ENCODE results near the gene PUDP.
"Not testable (repeated sequence)": the region's sequence is repeated elsewhere in the genome, so short reads cannot be mapped to it uniquely, and the experiment has no call there.

PUDP gene

DNA sequence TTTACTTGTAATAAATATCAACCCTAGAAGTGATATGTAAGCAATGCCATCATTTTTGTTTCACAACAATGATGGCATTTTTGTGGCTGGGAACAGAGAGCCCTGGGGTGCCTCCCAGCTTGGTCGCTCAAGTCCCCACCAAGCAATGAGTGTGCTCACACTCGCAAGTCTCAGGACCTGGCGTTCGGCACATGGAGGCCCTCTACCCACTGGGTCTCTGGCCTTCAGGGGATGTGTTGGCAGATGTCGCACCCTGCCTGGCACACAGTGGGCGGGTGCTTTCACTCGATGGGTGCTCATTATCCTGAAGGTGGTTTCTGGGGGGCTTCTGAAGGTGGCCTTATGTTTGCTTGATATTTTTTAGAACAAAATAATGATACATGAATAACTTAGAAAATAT lies 75.1 kb downstream of the PUDP start:
- no peak for FAIRE-seq

- no peak for FAIRE-seq
Observed at GRCh38 chrX:7071390-7071789, 76.6 kb downstream of the PUDP start.

DNA sequence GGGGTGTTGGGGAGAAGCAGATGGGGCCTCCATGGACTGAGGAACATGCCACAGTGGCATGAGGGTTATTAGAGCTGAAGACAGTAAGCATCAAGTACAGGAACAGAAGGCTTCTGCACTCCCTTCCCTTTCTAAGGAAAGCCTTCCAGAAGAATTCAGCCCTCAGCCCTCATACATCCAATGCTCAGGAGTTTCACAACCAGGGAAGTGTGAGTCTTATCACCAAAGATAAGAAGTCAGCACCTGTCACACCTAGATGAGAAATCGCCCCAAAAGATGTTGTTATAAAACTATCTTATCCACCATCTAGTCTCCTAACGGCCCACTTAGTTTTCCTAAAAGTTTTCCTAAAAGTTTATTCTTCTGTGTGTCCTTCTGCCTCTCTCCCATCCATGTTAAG lies 78.4 kb downstream of the PUDP start:
- FAIRE-seq, result no peak

DNA sequence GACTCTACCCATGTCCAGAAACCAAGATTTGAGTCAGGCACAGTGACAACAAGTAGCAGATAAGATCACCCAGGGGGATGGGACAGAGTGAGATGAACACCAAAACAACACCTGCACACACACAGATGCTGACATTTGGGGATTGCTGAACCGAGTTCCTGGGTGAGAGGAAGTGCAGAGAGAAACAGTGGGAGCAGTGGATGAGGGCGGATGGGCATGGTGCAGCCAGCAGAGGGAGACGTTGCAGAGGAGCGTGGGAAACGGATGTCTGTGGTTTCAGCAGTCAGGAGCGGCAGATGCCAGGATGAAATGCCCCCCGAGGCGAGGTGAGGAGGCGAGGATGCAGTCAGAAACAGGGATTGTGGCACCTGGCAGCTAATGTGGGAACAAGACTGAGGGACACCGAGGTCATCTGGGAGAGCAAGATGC lies 79.0 kb downstream of the PUDP start:
- FAIRE-seq, result no peak

DNA sequence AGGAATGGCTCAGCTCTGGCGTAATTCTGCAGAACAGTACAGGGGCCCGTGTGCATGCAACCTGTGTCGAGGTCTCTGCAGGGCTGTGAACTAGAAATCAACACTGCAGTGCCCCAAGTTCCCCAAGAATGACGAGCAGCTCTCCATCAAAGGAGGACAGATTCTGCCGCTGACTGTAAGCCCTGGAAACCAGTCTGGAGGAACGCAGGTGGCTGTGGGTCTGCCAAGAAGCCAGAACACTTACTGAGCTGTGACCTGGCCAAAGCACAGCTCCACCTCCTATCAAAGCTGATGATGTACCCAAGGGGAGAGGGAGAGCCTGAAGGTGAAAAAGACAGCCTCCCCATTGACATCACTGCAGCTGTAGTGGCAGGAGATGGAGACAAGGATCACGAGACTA lies 80.7 kb downstream of the PUDP start:
- no peak for FAIRE-seq

DNA sequence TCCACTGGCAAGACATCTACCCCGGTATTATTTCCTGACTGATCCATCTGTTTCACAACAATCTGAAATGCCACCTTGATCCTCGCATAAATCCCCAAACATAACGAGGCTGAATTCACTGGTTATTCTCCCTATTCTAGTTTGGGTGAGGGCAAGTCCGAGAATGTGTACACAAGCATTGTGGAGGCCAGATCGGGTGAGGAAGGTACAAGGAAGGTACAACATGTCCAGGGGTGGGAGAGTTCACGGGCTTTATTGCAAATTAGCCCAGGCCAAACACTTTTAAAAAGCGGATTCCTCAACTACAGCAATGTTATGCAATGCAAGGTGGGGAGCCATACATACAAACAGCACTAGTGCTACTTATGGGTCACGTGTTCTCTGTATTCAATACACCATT lies 82.5 kb downstream of the PUDP start:
- no peak for FAIRE-seq

DNA sequence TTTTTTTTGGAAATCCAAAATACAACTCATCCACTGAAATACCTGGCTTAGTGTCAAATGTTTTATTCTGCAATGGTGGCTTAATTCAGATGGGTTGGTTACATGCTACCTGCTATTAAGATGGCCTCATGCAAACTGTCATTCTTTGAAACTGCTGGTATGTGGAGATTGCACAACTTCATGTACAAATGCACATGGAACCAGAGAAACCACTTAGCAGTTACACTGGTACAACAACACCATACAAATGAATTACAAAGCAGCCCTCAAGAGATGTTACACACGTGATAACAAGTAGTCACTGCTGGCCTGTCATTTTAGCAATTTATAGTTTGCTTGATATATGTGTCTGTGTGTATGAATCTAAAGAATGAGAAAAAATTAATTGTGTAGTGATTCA lies 85.0 kb downstream of the PUDP start:
- FAIRE-seq, result no peak

GRCh38 chrX:7062276-7062675 lies 85.7 kb downstream of the PUDP start:
- no peak for FAIRE-seq

- no peak for FAIRE-seq
Observed at GRCh38 chrX:7061429-7061828, 86.5 kb downstream of the PUDP start.

DNA sequence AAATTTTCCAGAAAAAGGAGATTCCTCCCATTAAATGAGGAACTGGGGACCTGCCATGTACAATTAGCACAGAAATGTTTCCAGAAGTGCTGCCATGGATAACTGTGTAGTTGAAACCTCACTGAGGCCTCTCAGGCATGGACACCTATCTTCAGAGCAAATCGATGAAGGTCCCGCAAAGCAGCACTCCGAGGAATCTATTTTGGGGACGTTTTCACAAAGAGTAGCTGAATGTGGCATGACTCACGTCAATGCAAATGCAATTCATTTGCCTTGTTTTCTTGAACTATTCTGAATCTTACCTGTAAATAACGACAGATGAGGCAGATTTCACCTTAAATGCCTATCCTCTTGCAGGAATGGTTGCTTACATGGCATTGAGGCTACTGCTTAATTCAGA lies 87.5 kb downstream of the PUDP start:
- no peak for FAIRE-seq

DNA sequence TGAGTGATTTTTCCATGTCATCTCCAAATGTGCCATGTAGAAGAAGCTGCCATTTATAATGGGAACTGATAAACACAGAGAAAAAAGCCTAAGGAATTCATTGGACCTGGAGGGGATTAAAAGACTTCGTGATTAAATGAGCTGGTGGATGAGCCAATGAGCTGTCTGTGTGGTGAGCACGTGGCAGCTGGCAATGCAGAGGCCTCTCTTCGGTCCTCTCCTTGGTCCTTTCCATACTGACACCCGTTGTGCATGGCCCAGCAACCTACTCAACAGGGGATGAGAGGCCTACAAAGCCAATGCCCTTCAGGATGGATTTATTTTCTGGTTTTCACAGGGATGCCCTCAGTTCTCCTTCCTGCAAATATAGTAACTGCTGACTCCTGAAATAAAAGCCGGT lies 88.1 kb downstream of the PUDP start:
- FAIRE-seq, result no peak

- FAIRE-seq, result no peak
Observed at GRCh38 chrX:7059214-7059838, 88.6 kb downstream of the PUDP start.

DNA sequence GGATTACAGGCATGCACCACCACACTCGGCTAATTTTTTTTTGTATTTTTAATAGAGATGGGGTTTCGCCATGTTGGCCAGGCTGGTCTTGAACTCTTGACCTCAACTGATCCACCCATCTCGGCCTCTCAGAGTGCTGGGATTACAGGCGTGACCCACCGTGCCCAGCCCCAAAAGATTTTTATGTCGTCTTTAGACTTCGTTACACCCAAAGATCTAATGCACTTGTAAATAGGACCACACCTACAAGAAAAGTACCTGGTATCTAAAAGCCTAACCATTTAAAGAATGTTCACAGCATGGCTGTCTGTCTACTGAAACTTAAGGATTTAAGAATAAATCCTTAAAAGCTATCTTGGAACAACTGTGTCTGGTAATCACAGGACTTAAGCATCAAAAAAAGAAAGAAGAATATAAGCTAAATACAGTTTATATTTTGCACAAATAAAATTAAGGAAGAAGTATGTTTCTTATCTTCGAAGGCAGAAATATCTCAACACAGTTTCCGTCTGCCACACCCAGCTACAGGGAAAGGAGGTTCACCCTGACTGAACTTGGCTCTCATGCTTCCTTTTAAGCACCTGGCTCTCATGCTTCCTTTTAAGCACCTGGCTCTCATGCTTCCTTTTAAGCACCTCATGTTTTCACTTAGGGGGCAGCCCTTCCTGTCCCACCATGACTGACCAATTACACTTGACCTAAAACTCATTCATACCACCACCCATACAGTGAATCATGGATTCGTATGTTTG lies 92.4 kb downstream of the PUDP start:
- no peak for FAIRE-seq

- FAIRE-seq, result no peak
Observed at GRCh38 chrX:7054219-7055216, 93.4 kb downstream of the PUDP start.

DNA sequence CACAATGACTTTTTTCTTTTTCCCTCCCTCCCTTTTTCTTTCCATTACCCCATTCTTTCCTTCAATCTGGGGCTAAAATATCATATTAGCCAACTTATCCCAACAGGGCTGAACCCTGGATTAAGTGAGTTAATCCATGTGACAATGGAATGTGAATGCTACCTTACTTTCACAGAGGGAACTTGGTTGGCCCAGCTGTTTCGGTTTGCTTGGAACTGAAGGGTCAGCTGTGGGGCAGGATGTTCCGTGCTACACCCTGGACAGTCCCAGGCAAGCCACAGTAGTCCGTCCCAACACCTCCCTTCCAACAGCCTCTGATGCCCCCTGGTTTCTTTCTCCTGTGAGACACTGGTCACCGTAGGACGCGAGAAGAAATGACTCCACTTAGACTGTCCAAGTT lies 95.4 kb downstream of the PUDP start:
- no peak for FAIRE-seq

DNA sequence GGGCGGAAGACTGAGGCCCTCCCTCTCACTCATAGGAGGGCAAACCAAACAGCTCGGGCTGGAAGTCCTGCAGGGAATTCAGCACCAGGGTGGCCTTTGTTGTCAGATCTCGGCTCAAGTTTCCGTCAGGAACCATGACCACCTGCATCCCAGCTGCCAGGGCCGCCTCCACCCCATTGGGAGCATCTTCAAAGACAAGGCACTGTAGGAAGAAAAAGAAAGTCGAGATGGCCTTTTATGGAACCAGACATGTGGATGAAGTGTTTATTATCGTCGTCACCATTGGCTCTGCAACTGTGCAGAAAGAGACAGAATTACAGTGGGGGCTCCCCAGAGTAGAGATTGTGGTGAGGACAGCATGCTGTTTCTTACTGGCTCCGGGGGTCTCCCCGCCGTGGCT lies 97.7 kb downstream of the PUDP start:
- FAIRE-seq, result no peak

DNA sequence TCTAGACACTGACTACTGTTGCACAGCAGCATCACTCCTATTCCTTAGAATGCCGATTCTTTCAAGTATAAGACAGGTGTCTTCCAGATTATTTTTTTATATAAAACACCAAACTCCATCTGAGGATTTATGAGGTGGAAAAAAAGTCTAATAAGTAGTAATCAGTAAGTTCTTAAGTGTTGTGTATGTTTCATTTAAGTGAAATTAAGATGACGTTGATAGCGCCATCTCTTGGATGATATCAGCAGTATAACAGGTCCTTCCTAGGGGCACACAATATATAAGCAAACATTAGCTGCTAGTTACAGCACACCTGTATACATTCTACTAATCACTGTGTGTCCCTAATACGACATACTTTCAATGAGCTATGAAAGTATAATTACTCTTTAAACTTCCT lies 100.0 kb downstream of the PUDP start:
- FAIRE-seq, result no peak

DNA sequence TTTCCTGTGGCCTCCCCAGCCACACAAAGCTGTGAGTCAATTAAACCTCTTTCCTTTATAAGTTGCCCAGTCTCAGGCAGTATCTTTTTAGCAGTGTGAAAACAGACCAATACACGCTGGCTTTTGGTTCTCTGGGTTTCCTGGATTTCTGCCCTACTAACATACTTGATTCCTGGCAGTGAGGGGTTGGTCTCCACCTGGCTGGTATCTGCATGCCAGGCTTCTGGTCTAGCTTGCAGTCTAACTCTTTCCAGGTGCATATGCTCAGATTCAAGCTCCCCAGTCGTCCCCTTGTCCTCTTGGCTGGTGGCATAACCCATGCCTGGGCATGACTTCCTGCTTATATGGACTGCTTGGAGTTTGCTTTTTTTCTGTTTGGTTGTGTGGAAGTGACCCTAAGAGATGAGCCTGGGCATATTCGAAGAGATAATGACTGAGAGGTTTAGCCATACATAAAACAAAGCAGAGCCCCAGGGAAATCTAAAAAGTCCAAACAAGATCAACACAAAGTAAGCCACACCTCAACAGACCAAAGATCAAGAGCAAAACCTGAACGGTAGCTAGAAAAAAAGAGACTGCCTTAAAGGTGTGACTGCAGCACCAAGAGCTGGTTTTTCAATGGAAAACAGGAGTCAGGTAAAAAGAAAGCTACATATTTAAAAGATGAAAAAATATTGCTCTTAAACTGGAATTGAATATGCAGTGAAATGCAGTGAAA lies 102.6 kb downstream of the PUDP start:
- FAIRE-seq, result no peak

DNA sequence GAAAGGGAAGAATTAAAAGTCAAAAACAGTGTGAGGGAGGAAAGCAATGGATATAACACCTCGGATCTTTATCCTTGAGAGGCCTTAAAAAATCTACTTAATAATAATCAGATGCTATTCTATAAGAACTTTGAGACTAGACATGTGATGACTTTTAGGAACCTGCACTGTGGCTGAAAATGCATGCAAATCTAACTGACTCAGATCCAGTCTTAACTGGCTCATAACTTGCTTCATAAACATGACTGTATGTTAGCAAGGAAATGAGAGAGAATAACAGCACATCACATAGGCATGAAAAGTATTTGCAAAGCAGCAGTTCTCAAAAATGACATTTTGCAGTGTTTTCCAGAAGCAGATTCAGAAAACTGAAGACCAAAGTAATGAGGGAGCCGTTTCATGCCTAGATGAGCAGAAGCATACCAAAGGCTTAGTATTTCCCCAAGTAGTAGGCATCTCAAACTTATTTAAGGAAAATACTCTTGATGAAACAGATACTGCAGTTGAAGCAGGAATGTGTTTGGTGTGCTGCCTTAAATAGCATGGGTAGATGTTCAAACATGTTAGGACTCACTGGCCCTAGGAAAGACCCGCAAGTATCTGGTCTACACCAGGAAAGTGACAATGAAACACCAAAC lies 104.0 kb downstream of the PUDP start:
- FAIRE-seq, result peak; percentile 29

GRCh38 chrX:7028246-7028645 lies 119.7 kb downstream of the PUDP start:
- FAIRE-seq, result no peak

GRCh38 chrX:7027071-7027470 lies 120.9 kb downstream of the PUDP start:
- no peak for FAIRE-seq

- FAIRE-seq, result not testable (repeated sequence)
Observed at GRCh38 chrX:7026365-7026764, 121.6 kb downstream of the PUDP start.
